Breast epithelium (tissue), 4 donors: ENCODE data around the gene ITGA2B. TPM values are rescaled to one million over a fixed set of nuclear protein-coding genes. Genes with fewer than 3 reads are reported as not detected.
A peak's percentile ranks its signal among the peaks of the same experiment; 100 is the strongest.
"Not testable (repeated sequence)": the region's sequence is repeated elsewhere in the genome, so short reads cannot be mapped to it uniquely, and the experiment has no call there.

Experiments
- DNase-seq, 2 donors: peaks; one replicate each; pipeline ENCODE4 v3.0.0-alpha.2; 2019; ENCODE audit warnings: low spot score in 2 of 2
- H3K27ac ChIP-seq, 2 donors: fragments of 200-600 bp; sonication (generic) in 1 of 2; one replicate each; pipeline ENCODE4 v1.5.1; 2016 to 2019; ENCODE audit warnings: mild to moderate bottlenecking in 1 of 2
- H3K27me3 ChIP-seq, 2 donors: fragments of 200-600 bp; sonication (generic) in 1 of 2; one replicate each; pipeline versions ENCODE4 v1.5.1 to v1.6.0; 2017 to 2019; ENCODE audit warnings: control low read depth in 1 of 2, mild to moderate bottlenecking in 1 of 2
- H3K36me3 ChIP-seq: fragments of 200-600 bp; one replicate; pipeline ENCODE4 v1.5.1; 2019
- H3K4me1 ChIP-seq, 2 donors: fragments of 200-600 bp; sonication (generic); one replicate each; pipeline ENCODE4 v1.5.1; 2016 to 2019; ENCODE audit warnings: control low read depth in 1 of 2
- H3K4me3 ChIP-seq, 3 donors: fragments of 200-600 bp; sonication (generic); 1 replicate in 2 of 3; 2 replicates in 1 of 3; pipeline ENCODE4 v1.5.1; 2016 to 2019; ENCODE audit warnings: mild to moderate bottlenecking in 3 of 3, moderate library complexity in 2 of 3
- H3K9me3 ChIP-seq, 2 donors: fragments of 200-600 bp; sonication (generic) in 1 of 2; one replicate each; pipeline ENCODE4 v1.5.1; 2016 to 2019; ENCODE audit warnings: control low read depth in 1 of 2
- POLR2A ChIP-seq: fragments of 450-650 bp; IDR thresholded peaks from one replicate; pipeline ENCODE4 v1.6.1; 2016; ENCODE audit warnings: antibody characterized with exemption, mild to moderate bottlenecking, moderate library complexity
- POLR2AphosphoS5 ChIP-seq, 3 donors: sonication (generic); formaldehyde crosslinking; IDR thresholded peaks; one replicate each; pipeline ENCODE4 v1.6.1; 2017; ENCODE audit warnings: antibody characterized with exemption in 3 of 3
- intact Hi-C: fragments of 100-400 bp; cut with DNase I; formaldehyde crosslinking; loops from one replicate; pipeline ENCODE4 v1.15.1; 2023; ENCODE audit warnings: low total_unique reads
- total RNA-seq, 3 donors: library from RNA; depleted of rRNA; stranded (reverse); fragments of >200 nt; gene quantifications; one replicate each; pipeline ENCODE4 v1.1.0, GENCODE V29; 2016
- TF ChIP-seq, protein P1 (sequence below), 3 donors: fragments of 450-650 bp; IDR thresholded peaks; one replicate each; pipeline ENCODE4 v1.5.1; 2016 to 2017; ENCODE audit warnings: antibody characterized with exemption in 3 of 3, mild to moderate bottlenecking in 3 of 3, moderate library complexity in 3 of 3

Gene ITGA2B
- total RNA-seq, 3 donors from 2014 or later, result 0.66 to 1.2 (median 1.1) TPM

- no peak overlapping the region for H3K4me3 ChIP-seq
- TF ChIP-seq, protein P1, sequence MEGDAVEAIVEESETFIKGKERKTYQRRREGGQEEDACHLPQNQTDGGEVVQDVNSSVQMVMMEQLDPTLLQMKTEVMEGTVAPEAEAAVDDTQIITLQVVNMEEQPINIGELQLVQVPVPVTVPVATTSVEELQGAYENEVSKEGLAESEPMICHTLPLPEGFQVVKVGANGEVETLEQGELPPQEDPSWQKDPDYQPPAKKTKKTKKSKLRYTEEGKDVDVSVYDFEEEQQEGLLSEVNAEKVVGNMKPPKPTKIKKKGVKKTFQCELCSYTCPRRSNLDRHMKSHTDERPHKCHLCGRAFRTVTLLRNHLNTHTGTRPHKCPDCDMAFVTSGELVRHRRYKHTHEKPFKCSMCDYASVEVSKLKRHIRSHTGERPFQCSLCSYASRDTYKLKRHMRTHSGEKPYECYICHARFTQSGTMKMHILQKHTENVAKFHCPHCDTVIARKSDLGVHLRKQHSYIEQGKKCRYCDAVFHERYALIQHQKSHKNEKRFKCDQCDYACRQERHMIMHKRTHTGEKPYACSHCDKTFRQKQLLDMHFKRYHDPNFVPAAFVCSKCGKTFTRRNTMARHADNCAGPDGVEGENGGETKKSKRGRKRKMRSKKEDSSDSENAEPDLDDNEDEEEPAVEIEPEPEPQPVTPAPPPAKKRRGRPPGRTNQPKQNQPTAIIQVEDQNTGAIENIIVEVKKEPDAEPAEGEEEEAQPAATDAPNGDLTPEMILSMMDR (IDR thresholded peaks at IDR 0.05), result no peak
- TF ChIP-seq POLR2A (no peak), POLR2AphosphoS5 (IDR thresholded peaks at IDR 0.05) (peak in 1 of 3 donors; percentile 29)
- intact Hi-C loops, result no loop called here
- H3K27me3 ChIP-seq, result no peaks in the 10 kb centered on the region
- no peaks in the 10 kb centered on the region for H3K36me3 ChIP-seq
- H3K9me3 ChIP-seq, result no peaks in the 10 kb centered on the region
- H3K27ac ChIP-seq, result no peak overlapping the region
- H3K4me1 ChIP-seq, result no peaks in the 10 kb centered on the region
- peak in 1 of 2 donors; percentile 15 for DNase-seq
Observed at GRCh38 chr17:44397479-44398440, 8.3 kb upstream of the ITGA2B start.

GRCh38 chr17:44396946-44397345 lies 7.5 kb upstream of the ITGA2B start:
- Histone ChIP-seq H3K4me1 (no peaks in the 10 kb centered on the region), H3K9me3 (no peaks in the 10 kb centered on the region), H3K4me3 (no peak overlapping the region), H3K27me3 (no peaks in the 10 kb centered on the region), H3K36me3 (no peaks in the 10 kb centered on the region), H3K27ac (no peak overlapping the region)
- peak in 1 of 2 donors; percentile 4 for DNase-seq
- no peak for TF ChIP-seq POLR2A
- TF ChIP-seq POLR2AphosphoS5 (IDR thresholded peaks at IDR 0.05), result no peak
- TF ChIP-seq, protein P1 (IDR thresholded peaks at IDR 0.05), result no peak
- intact Hi-C loops, result no loop called here

DNA sequence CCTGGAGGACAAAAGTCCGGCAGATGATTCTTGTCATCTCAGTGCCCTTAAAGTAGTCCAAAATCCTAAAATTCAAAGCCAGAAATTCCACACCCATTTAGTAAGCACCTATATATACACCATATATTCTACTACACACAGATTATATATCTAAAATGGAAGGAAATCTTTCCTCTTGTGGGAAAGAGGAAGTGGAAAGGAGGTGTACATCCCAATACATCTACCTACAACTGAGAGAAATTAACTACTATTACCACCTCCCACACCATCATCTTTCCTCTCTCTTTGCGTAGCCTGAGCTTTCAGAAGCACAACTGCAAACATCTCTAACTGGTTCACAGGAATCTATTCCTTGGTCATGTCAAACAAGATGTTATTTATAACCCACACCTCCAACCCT lies 5.4 kb upstream of the ITGA2B start:
- H3K9me3 ChIP-seq, result no peaks in the 10 kb centered on the region
- H3K36me3 ChIP-seq, result no peaks in the 10 kb centered on the region
- DNase-seq, result no peak
- H3K4me3 ChIP-seq, result no peak overlapping the region
- no peaks in the 10 kb centered on the region for H3K27me3 ChIP-seq
- H3K4me1 ChIP-seq, result no peaks in the 10 kb centered on the region
- TF ChIP-seq POLR2AphosphoS5 (IDR thresholded peaks at IDR 0.05) (no peak), POLR2A (no peak)
- TF ChIP-seq, protein P1 (IDR thresholded peaks at IDR 0.05), result no peak
- intact Hi-C loops, result no loop called here
- H3K27ac ChIP-seq, result no peak overlapping the region

DNA sequence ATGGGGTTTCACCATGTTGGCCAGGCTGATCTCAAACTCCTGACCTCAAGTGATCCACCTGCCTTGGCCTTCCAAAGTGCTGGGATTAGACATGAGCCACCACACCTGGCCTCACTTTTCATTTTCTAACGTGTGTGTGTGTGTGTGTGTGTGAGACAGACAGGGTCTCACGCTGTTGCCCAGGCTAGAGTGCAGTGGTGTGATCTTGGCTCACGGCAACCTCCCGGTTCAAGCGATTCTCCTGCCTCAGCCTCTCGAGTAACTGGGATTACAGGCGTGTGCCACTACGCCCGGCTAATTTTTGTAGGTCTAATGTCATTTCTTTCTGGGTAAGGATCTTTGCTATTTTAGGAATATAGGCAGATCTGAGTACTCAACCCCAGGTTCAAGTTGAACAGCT lies 4.7 kb upstream of the ITGA2B start:
- H3K9me3 ChIP-seq, H3K4me1 ChIP-seq, H3K36me3 ChIP-seq, H3K4me3 ChIP-seq, H3K27ac ChIP-seq, H3K27me3 ChIP-seq, intact Hi-C loops: not testable (repeated sequence)
- DNase-seq, result peak in 1 of 2 donors; percentile 4

DNA sequence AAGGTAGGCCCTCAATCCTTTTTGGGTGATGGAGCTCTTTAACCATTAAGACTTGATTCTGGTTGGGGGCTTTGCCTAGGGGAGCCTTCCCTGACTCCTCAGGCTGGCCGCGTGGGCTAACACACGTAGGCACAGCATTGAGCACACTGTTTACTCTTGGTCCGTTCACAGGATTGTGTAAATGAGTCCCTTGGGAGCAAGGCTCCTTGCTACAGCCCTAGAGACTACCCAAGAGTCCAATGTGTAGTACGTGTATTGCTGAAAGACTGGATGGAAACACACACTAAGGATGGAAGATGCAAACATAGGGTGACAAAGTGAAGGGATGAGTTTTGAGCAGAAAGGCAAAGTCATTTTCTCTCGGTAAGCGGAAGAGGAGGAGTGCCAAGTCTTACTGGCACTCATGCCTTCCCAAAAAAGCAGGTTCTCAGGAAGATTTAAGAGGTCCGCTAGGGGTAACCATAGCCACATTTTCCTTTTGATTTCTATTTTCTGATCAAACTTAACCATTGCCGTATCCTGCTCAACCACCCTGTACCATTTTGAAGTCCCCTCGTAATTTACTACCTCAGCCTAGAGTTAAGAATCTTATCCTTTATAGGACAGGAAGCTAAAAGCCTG lies 911 bp upstream of the ITGA2B start:
- Histone ChIP-seq H3K27me3 (no peaks in the 10 kb centered on the region), H3K27ac (no peak overlapping the region), H3K36me3 (no peaks in the 10 kb centered on the region), H3K9me3 (no peaks in the 10 kb centered on the region), H3K4me1 (no peaks in the 10 kb centered on the region), H3K4me3 (no peak overlapping the region)
- no peak for DNase-seq
- intact Hi-C loops, result no loop called here
- TF ChIP-seq POLR2AphosphoS5 (IDR thresholded peaks at IDR 0.05) (no peak), POLR2A (no peak)
- TF ChIP-seq, protein P1 (IDR thresholded peaks at IDR 0.05), result no peak
